ENCODE results near the gene KREMEN1. TPM values are rescaled to one million over a fixed set of nuclear protein-coding genes. Genes with fewer than 3 reads are reported as not detected.

The KREMEN1 gene, protein sequence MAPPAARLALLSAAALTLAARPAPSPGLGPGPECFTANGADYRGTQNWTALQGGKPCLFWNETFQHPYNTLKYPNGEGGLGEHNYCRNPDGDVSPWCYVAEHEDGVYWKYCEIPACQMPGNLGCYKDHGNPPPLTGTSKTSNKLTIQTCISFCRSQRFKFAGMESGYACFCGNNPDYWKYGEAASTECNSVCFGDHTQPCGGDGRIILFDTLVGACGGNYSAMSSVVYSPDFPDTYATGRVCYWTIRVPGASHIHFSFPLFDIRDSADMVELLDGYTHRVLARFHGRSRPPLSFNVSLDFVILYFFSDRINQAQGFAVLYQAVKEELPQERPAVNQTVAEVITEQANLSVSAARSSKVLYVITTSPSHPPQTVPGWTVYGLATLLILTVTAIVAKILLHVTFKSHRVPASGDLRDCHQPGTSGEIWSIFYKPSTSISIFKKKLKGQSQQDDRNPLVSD
- total RNA-seq (2022; extraction: Qiagen RNA extraction) = 2.5 to 4.6 TPM (median 3.5 TPM) in 5 replicates

GRCh38 chr22:29072979-29073617, at the start of gene KREMEN1:
Gene KREMEN1 (plus strand): TSS chr22:29073035. CDS start chr22:29073131, 96 bp downstream.

GRCh38 chr22:29061773-29062172, 11.1 kb upstream of the KREMEN1 start, which contains the start of gene C22orf31:
Gene C22orf31 (minus strand): TSS chr22:29061831. CDS start chr22:29061792, 39 bp downstream.

GRCh38 chr22:29205594-29206371, 132.9 kb downstream of the KREMEN1 start, which contains the start of gene EMID1:
Gene EMID1 (plus strand): TSS chr22:29205896. CDS start chr22:29206039, 143 bp downstream.

Other genes with a start within 250 kb of the KREMEN1 start
- 4.6 to 7.5 TPM (median 6.5 TPM) in 5 replicates for gene ZNRF3, start 189.5 kb upstream of the KREMEN1 start, total RNA-seq (2022; extraction: Qiagen RNA extraction)
- gene C22orf31, start 11.2 kb upstream of the KREMEN1 start, total RNA-seq (2022; extraction: Qiagen RNA extraction) = not detected in 5 replicates
- 0.16 to 0.65 TPM (median 0.33 TPM) in 5 replicates for gene EMID1, start 132.9 kb downstream of the KREMEN1 start, total RNA-seq (2022; extraction: Qiagen RNA extraction)
- gene RHBDD3, start 194.9 kb downstream of the KREMEN1 start, total RNA-seq (2022; extraction: Qiagen RNA extraction) = 18.0 to 34.3 TPM (median 31.2 TPM) in 5 replicates
- 214 to 227 TPM (median 217 TPM) in 5 replicates for gene EWSR1, start 195.2 kb downstream of the KREMEN1 start, total RNA-seq (2022; extraction: Qiagen RNA extraction)
- gene GAS2L1, start 233.6 kb downstream of the KREMEN1 start, total RNA-seq (2022; extraction: Qiagen RNA extraction) = 21.2 to 37.0 TPM (median 34.4 TPM) in 5 replicates
- gene RASL10A, start 242.7 kb downstream of the KREMEN1 start, total RNA-seq (2022; extraction: Qiagen RNA extraction) = 0.21 to 0.61 TPM (median 0.37 TPM) in 4 of 5 replicates, not detected in the other